Activated naive CD8-positive, alpha-beta T cell (primary cell): Measurements from ENCODE around the gene SLC25A12.

Experiments
- H3K27ac Mint-ChIP-seq: one replicate; pipeline ENCODE4 v1.8.0; 2021; ENCODE audit warnings: mixed read lengths
- H3K27me3 Mint-ChIP-seq: one replicate; pipeline ENCODE4 v1.8.0; 2021; ENCODE audit warnings: mixed read lengths
- H3K36me3 Mint-ChIP-seq: one replicate; pipeline ENCODE4 v1.8.0; 2021; ENCODE audit warnings: mixed read lengths
- H3K4me1 Mint-ChIP-seq: one replicate; pipeline ENCODE4 v1.8.0; 2021; ENCODE audit warnings: low read depth, mixed read lengths
- H3K4me3 Mint-ChIP-seq: one replicate; pipeline ENCODE4 v1.8.0; 2021; ENCODE audit warnings: mild to moderate bottlenecking, mixed read lengths
- H3K9me3 Mint-ChIP-seq: one replicate; pipeline ENCODE4 v1.8.0; 2021; ENCODE audit warnings: low read depth, mixed read lengths

The SLC25A12 gene

DNA sequence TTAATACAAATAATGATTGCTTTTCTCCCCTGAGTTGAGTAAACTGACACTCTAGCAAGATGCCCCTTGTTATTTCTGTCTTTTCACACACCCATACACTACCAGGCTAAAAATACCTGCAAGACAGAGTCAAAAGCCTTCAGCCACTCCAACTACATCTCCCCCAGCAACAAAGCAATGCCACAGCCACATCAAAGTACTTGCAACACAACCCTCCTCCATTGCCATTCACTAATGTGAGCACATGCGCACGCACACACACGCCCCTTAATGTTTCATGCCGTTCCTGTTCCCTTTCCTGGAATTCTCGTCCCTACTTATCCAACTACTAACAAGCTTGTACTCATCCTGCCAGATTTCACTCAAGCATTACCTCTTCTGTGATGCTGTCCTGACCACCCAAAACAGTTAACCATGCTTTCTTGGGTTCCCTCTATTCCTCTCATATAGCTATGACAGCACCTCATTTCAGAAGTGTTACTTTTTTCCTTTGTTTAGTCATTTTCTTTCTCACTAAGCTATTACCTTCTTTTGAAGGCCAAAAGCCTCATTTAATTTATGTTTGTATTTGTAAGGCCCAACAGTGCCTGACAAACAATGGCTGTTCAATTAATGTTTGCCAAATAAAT is 29.6 kb downstream of the SLC25A12 start:
- H3K36me3 Mint-ChIP-seq: peaks cover 6% of the 10 kb centered on the region
- peak overlapping the region; percentile 37 for H3K27ac Mint-ChIP-seq
- no peak overlapping the region for H3K4me3 Mint-ChIP-seq
- H3K27me3 Mint-ChIP-seq: no peaks in the 10 kb centered on the region
- peaks cover 14% of the 10 kb centered on the region for H3K4me1 Mint-ChIP-seq
- H3K9me3 Mint-ChIP-seq: no peaks in the 10 kb centered on the region

DNA sequence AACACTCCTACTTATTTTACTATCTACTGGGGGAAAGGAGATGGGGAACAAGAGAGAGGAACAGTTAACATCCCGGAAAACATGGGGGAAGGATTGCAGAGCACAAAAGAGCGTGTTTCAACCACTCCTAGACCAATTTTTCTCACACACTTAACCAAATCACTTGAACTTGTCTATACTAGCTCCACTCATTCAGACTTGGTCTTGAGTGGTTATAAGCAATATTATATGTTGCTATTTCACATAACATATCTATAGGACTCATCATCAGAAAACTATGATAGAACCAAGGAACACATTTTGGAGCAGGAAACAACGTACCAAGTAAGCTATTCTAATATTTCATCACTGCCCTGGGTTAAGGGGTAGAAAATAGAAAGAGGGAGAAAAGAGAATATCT is 31.5 kb downstream of the SLC25A12 start:
- no peaks in the 10 kb centered on the region for H3K27me3 Mint-ChIP-seq
- H3K36me3 Mint-ChIP-seq: peaks cover 12% of the 10 kb centered on the region
- no peak overlapping the region for H3K4me3 Mint-ChIP-seq
- H3K4me1 Mint-ChIP-seq: peaks cover 14% of the 10 kb centered on the region
- no peaks in the 10 kb centered on the region for H3K9me3 Mint-ChIP-seq
- H3K27ac Mint-ChIP-seq: no peak overlapping the region

DNA sequence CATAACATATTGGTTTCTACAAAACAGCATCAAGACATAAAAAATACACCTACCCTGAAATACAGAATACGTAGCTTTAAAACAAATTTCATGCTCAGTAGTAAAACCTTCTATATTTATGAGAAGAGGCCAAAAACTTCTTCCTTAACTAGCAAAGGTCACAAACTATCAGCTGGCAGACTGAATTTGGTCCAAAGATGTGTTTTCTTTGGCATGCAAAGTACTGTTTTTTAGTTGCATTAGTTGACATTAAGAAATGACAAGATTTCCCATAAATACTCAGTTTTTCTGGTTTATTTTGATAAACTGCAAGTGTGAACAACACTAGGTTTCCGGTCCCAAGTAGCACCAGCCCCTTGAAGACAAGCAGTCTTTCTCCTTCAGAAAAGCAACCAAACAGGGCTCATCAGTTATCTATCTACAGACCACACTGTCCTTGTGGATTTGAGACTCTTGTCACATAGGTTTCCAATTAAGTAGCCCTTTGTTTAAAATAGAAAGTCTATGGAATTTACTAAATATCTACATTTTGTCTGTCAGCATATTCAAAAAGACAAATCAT is 35.6 kb downstream of the SLC25A12 start:
- Mint-ChIP-seq H3K36me3 (peaks cover 19% of the 10 kb centered on the region), H3K27ac (no peak overlapping the region), H3K27me3 (no peaks in the 10 kb centered on the region)

DNA sequence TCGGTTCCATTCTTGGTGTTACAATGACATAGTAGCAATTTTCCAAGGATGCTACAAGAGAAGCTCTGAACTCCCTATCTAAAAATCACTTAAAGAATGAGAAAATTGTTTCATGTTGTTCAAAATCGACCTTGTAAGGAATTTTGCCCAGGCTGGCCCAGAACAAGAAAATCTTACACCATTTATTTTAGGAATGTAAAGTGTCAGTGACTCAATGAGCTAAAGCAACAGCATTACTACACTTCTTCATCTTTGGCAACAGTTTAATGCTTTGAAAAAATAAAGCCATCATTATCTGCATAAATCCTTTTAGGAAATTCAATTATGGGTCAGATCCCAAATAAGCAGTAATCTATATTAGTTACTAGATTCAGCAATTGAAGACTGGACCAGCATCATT is 38.6 kb downstream of the SLC25A12 start:
- no peaks in the 10 kb centered on the region for H3K27me3 Mint-ChIP-seq
- no peaks in the 10 kb centered on the region for H3K9me3 Mint-ChIP-seq
- peaks cover 22% of the 10 kb centered on the region for H3K36me3 Mint-ChIP-seq
- no peak overlapping the region for H3K27ac Mint-ChIP-seq
- H3K4me1 Mint-ChIP-seq: peaks cover 1% of the 10 kb centered on the region
- H3K4me3 Mint-ChIP-seq: no peak overlapping the region

More for the DNA sequence above, 35.6 kb downstream of the SLC25A12 start:
- peaks cover 6% of the 10 kb centered on the region for H3K4me1 Mint-ChIP-seq
- H3K4me3 Mint-ChIP-seq: no peak overlapping the region
- H3K9me3 Mint-ChIP-seq: no peaks in the 10 kb centered on the region

DNA sequence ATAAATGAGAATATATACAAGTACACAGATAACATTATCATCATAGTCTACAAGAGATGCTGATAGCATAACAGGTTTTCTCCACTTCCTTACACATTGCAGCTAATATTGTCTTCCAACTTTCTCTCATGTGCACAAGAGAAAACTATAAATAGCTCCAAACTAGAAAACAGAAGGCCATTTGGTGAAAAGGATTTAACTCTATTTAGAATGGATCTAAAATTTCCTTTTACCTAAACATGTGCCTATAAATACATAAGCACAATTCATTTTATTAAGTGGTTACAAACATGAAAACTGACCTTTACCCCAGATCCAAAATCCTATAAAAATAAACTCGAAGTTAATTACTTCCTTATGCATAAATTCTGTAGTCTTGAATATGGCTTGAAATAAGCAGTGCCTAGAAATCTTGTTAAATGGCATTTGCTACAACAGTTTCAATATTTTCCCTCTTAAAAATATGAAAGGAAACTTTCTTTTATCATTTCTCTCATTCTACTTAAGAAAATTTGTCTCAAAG is 41.6 kb downstream of the SLC25A12 start:
- Mint-ChIP-seq H3K27ac (no peak overlapping the region), H3K4me1 (peaks cover 1% of the 10 kb centered on the region), H3K27me3 (no peaks in the 10 kb centered on the region), H3K4me3 (no peak overlapping the region), H3K9me3 (no peaks in the 10 kb centered on the region), H3K36me3 (peaks cover 16% of the 10 kb centered on the region)

DNA sequence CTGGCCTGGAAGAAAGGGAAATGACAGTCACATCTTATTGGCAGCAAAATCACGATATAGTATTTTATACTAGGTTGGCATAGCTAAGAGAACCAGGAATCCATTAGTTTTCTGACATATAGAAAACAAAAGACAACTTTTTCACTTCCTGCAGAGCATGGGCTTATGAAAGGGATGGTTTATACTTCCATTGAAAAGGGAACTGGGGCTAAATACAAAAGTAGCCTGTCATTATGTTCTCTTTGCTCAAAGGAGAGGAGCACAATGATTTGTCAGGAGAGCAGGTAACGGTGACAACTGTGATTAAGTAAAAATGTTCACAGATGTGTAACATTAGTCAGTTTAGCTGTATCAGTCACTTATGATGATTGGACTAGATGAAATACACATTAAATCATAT is 46.4 kb downstream of the SLC25A12 start:
- no peaks in the 10 kb centered on the region for H3K4me1 Mint-ChIP-seq
- H3K27ac Mint-ChIP-seq: no peak overlapping the region
- peaks cover 4% of the 10 kb centered on the region for H3K36me3 Mint-ChIP-seq
- no peak overlapping the region for H3K4me3 Mint-ChIP-seq
- H3K27me3 Mint-ChIP-seq: no peaks in the 10 kb centered on the region
- H3K9me3 Mint-ChIP-seq: no peaks in the 10 kb centered on the region

DNA sequence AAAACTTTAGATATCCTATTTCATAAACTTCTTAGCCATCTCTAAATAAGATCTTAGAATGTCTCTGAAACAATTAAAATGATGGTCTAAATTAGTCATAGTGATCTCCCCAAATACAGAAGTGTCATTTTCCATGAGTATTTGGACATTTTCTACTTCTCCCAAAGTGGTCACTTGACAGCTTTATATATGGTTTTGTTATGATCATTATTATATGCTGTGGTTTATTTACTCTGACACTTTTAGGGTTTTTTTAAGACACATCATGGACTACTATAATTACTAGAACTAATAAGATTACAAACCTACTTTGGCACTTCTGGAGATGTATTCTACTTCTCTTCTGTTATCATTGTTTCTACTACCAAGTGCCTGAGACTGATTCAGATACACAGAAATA is 47.1 kb downstream of the SLC25A12 start:
- Mint-ChIP-seq H3K4me3 (no peak overlapping the region), H3K9me3 (no peaks in the 10 kb centered on the region), H3K36me3 (peaks cover 3% of the 10 kb centered on the region), H3K4me1 (no peaks in the 10 kb centered on the region), H3K27me3 (no peaks in the 10 kb centered on the region), H3K27ac (no peak overlapping the region)

DNA sequence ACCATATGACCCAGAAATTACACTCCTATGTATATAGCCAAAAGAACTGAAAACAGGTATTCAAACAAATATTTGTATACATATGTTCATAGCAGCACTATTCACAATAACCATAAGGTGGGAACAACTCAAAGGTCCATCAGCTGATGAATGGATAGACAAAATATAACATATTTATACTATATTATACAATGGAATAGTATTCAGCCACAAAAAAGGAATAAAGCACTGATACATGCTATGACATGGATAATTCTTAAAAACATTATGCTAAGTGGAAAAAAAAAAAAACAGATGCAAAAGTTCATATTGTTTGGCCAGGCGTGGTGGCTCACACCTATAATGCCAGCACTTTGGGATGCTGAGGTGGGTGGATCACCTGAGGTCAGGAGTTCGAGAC is 52.0 kb downstream of the SLC25A12 start:
- no peaks in the 10 kb centered on the region for H3K4me1 Mint-ChIP-seq
- H3K9me3 Mint-ChIP-seq: no peaks in the 10 kb centered on the region
- no peak overlapping the region for H3K4me3 Mint-ChIP-seq
- H3K27ac Mint-ChIP-seq: no peak overlapping the region
- H3K36me3 Mint-ChIP-seq: peaks cover 19% of the 10 kb centered on the region
- H3K27me3 Mint-ChIP-seq: no peaks in the 10 kb centered on the region

DNA sequence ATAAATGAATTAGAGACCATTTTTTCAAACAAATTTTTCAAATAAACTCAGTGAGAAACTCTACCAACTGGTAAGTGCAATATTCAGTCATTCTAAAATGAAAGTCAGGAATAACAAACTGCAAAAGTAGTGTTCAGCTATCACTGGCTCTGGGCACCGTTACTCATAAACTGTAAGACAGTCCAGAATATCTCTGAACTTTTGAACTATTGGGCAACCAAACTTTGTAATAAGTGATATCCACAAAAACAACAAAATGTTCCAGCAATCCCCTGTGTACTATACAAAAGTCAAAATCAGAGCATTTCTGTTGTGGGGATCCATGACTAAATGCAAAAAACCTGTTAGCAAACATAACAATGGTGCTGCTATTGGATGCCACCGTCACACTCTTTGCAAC is 56.3 kb downstream of the SLC25A12 start:
- no peak overlapping the region for H3K27ac Mint-ChIP-seq
- peaks cover 46% of the 10 kb centered on the region for H3K36me3 Mint-ChIP-seq
- H3K4me1 Mint-ChIP-seq: no peaks in the 10 kb centered on the region
- no peaks in the 10 kb centered on the region for H3K27me3 Mint-ChIP-seq
- H3K9me3 Mint-ChIP-seq: no peaks in the 10 kb centered on the region
- no peak overlapping the region for H3K4me3 Mint-ChIP-seq

DNA sequence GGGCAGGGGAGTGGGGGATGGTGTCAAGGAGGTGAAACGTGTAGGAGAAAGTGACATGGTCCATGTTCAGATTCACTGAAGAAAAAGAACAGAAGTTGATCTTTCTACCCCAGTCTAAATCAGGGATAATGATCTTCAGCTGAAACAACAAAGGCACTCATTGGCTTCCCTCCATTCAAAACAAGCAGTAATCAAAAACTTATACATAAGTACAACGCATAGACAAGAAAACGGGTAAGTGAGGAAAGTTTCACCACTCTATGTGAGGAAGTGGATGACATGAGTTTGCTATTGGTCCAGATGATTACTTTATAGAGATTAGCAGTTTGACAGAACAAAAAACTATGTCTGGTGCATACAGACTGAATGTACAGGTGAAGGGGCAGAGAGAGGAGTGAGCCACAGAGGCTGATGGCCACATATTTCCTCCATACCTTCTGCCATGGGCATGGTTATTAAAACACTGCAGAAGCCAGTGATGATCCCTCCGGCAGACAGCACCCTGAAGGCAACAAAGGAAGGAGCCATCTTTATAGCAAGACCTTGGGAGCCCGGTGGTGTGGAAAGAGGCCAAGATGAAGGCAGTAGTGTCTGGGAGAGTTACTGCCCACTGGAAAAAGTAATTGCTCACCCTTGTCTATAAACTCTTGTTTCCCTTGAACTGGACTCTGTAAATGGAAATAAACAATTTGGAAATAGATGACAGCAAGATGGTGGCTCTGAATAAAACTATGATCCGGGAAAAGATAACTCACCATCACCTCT is 57.7 kb downstream of the SLC25A12 start:
- Mint-ChIP-seq H3K27me3 (no peaks in the 10 kb centered on the region), H3K4me3 (no peak overlapping the region), H3K27ac (no peak overlapping the region), H3K4me1 (no peaks in the 10 kb centered on the region), H3K36me3 (peaks cover 51% of the 10 kb centered on the region), H3K9me3 (no peaks in the 10 kb centered on the region)

DNA sequence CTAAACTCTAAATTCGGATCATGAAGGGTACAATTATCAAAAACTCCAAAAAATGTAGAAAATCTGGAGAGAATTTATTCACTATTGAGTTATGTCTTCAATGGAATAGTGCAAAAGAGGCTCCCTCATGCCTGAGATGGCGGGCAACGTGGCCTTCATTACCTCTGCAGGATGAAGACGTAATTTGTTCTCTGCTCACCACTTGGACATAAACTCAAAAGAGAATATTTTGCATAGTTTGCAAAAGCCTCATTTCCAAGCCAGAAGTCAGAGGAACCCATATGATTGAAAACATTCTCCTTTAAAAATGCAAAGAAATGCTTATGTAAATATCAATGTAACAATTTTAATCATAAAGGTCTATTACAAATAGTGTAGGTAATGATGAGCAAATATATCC is 58.7 kb downstream of the SLC25A12 start:
- H3K27me3 Mint-ChIP-seq: no peaks in the 10 kb centered on the region
- no peaks in the 10 kb centered on the region for H3K9me3 Mint-ChIP-seq
- no peak overlapping the region for H3K4me3 Mint-ChIP-seq
- H3K27ac Mint-ChIP-seq: no peak overlapping the region
- H3K4me1 Mint-ChIP-seq: no peaks in the 10 kb centered on the region
- H3K36me3 Mint-ChIP-seq: peaks cover 55% of the 10 kb centered on the region

DNA sequence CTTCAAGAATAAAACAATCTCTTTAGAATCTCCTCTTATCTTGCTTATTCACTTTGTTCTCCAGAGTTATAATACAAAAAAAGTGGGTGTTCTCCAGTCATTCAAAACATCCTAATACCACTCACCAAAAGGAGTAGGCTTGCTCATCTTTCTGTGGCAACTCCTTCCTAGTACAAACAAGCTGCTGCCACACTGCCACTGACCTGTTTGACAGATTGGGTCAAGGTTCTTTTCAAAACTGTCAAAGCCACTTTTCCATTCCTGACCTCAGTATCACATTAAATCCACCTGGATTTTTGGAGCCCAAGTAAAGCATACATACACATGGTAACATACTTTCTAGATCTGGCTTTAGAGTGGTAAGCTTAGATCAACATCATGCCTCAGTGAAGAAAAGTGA is 59.8 kb downstream of the SLC25A12 start:
- H3K36me3 Mint-ChIP-seq: peaks cover 55% of the 10 kb centered on the region
- H3K27me3 Mint-ChIP-seq: no peaks in the 10 kb centered on the region
- no peak overlapping the region for H3K4me3 Mint-ChIP-seq
- H3K4me1 Mint-ChIP-seq: no peaks in the 10 kb centered on the region
- H3K9me3 Mint-ChIP-seq: no peaks in the 10 kb centered on the region
- no peak overlapping the region for H3K27ac Mint-ChIP-seq

DNA sequence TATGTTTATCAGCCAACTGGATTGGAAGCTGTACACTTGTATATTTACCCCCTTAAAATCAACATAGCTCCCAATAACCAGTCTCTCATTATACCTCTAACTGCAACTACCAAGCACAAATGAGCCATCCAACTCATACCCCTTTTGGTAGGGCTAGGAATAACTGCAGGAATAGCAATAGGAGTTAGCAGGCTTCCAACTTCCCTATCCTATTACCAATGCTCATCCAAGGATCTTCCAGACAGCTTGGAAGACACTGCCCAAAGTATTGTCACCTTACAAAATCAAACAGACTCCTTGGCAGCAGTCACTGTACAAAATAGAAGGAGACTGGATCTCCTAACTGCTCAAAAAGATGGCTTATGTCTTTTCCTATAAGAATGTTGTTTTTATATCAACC is 61.6 kb downstream of the SLC25A12 start:
- H3K27me3 Mint-ChIP-seq: no peaks in the 10 kb centered on the region
- no peak overlapping the region for H3K4me3 Mint-ChIP-seq
- no peak overlapping the region for H3K27ac Mint-ChIP-seq
- H3K36me3 Mint-ChIP-seq: peaks cover 54% of the 10 kb centered on the region
- no peaks in the 10 kb centered on the region for H3K4me1 Mint-ChIP-seq
- no peaks in the 10 kb centered on the region for H3K9me3 Mint-ChIP-seq

DNA sequence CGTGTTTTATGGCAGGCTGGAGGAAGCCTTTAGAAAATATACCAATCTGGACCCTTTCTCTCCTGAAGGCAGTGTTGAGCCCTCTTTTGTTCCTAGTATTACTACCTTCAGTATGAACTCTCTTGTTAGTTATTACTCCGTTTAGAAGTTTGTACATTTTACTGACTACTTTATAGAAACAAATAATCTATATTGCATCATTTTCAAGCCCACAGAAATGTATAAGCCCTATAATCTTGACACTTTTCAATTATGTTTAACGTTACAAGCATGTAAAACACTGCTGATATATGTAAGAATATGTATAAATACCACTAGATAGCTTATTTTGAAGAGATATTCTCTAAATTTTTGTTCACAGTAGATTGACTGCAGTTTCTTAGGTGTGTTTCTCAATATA is 64.0 kb downstream of the SLC25A12 start:
- H3K27ac Mint-ChIP-seq: no peak overlapping the region
- H3K4me1 Mint-ChIP-seq: no peaks in the 10 kb centered on the region
- peaks cover 49% of the 10 kb centered on the region for H3K36me3 Mint-ChIP-seq
- H3K9me3 Mint-ChIP-seq: no peaks in the 10 kb centered on the region
- H3K27me3 Mint-ChIP-seq: no peaks in the 10 kb centered on the region
- H3K4me3 Mint-ChIP-seq: no peak overlapping the region

DNA sequence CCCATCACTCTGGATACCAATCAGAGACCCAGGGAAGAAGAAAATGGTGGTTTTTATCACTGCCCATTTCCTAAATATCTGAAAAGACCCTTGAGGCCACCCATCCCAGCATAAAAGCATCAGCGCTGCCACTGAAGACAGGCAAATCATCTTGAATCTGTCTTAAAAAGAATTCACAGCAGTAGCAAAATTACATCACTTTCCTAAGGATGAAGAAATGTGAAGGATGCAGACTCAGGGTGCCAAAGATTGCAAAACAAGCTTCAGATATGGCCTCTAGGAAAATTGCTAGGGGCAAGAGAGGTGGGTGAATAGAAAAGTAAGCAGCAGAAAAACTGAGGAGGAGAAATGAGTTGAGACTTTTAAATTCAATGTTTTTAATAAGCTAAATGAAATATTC is 70.0 kb downstream of the SLC25A12 start:
- no peaks in the 10 kb centered on the region for H3K27me3 Mint-ChIP-seq
- H3K4me1 Mint-ChIP-seq: no peaks in the 10 kb centered on the region
- no peaks in the 10 kb centered on the region for H3K9me3 Mint-ChIP-seq
- no peak overlapping the region for H3K27ac Mint-ChIP-seq
- no peak overlapping the region for H3K4me3 Mint-ChIP-seq
- H3K36me3 Mint-ChIP-seq: peaks cover 18% of the 10 kb centered on the region
